WTC11 (cell line): ENCODE data around the gene KRTAP10-3. TPM values are rescaled to one million over a fixed set of nuclear protein-coding genes. Genes with fewer than 3 reads are reported as not detected.

Source experiments
- ATAC-seq: fragments of 200-7000 bp; cut with Tn5 transposase; 2 replicates; pipeline ENCODE4 v1.10.0; 2021; ENCODE audit warnings: mild to moderate bottlenecking, moderate library complexity
- CTCF ChIA-PET: fragments of 300-600 bp; sonication (Branson Sonifier 250); formaldehyde crosslinking; loops from one replicate; lab custom pipeline; 2021; ENCODE audit warnings: antibody characterized with exemption; lab: Charles Lee
- POLR2A ChIA-PET: fragments of 350-600 bp; sonication (Branson Sonifier 250); formaldehyde crosslinking; loops from one replicate; lab custom pipeline; 2021; ENCODE audit warnings: antibody characterized with exemption; lab: Charles Lee
- DNase-seq: peaks from one replicate; pipeline ENCODE4 v3.0.0; 2021; ENCODE audit warnings: low spot score
- H3K27ac Mint-ChIP-seq: 2 replicates; pipeline ENCODE4 v1.8.0; 2021; ENCODE audit warnings: mixed read lengths
- H3K27me3 Mint-ChIP-seq: 2 replicates; pipeline ENCODE4 v1.8.0; 2021; ENCODE audit warnings: low read depth, mild to moderate bottlenecking, moderate library complexity, mixed read lengths
- H3K36me3 Mint-ChIP-seq: 2 replicates; pipeline ENCODE4 v1.8.0; 2021; ENCODE audit warnings: mixed read lengths
- H3K4me1 Mint-ChIP-seq: 2 replicates; pipeline ENCODE4 v1.8.0; 2022; ENCODE audit warnings: mixed read lengths
- H3K4me3 Mint-ChIP-seq: 2 replicates; pipeline ENCODE4 v1.8.0; 2021; ENCODE audit warnings: mild to moderate bottlenecking, moderate library complexity, mixed read lengths
- H3K9me3 Mint-ChIP-seq: 2 replicates; pipeline ENCODE4 v1.8.0; 2021; ENCODE audit warnings: mixed read lengths
- CTCF ChIP-seq: fragments of 200-600 bp; IDR thresholded peaks from 2 replicates; pipeline ENCODE4 v1.8.0; 2022; ENCODE audit warnings: antibody characterized with exemption
- E2F4 ChIP-seq: sonication (generic); formaldehyde crosslinking; IDR thresholded peaks from 2 replicates; pipeline ENCODE4 v1.8.1; 2022; ENCODE audit warnings: low read depth, mild to moderate bottlenecking, moderate library complexity, missing genetic modification reagents, borderline replicate concordance
- E2F5 ChIP-seq: sonication (generic); formaldehyde crosslinking; IDR thresholded peaks from 2 replicates; pipeline ENCODE4 v1.8.1; 2022; ENCODE audit warnings: mild to moderate bottlenecking, moderate library complexity, missing genetic modification reagents
- FOXP1 ChIP-seq: sonication (generic); formaldehyde crosslinking; IDR thresholded peaks from 2 replicates; pipeline ENCODE4 v1.8.0; 2022; ENCODE audit warnings: missing genetic modification reagents, mild to moderate bottlenecking, moderate library complexity, borderline replicate concordance
- HMGXB4 ChIP-seq: sonication (generic); formaldehyde crosslinking; IDR thresholded peaks from 2 replicates; pipeline ENCODE4 v1.8.1; 2023; ENCODE audit warnings: mild to moderate bottlenecking, moderate library complexity, missing genetic modification reagents
- IRF2 ChIP-seq: sonication (generic); formaldehyde crosslinking; IDR thresholded peaks from 2 replicates; pipeline ENCODE4 v1.8.0; 2022; ENCODE audit warnings: low read depth, missing genetic modification reagents, borderline replicate concordance
- MAX ChIP-seq: sonication (generic); formaldehyde crosslinking; IDR thresholded peaks from 2 replicates; pipeline ENCODE4 v1.8.0; 2022; ENCODE audit warnings: mild to moderate bottlenecking, missing genetic modification reagents
- NFATC4 ChIP-seq: fragments of 250-450 bp; sonication (Bioruptor Pico); IDR thresholded peaks from 2 replicates; pipeline ENCODE4 v1.9.0; 2021; ENCODE audit warnings: mild to moderate bottlenecking
- PRDM15 ChIP-seq: sonication (generic); formaldehyde crosslinking; IDR thresholded peaks from 2 replicates; pipeline ENCODE4 v1.8.0; 2022; ENCODE audit warnings: missing genetic modification reagents
- PREB ChIP-seq: sonication (generic); formaldehyde crosslinking; IDR thresholded peaks from 2 replicates; pipeline ENCODE4 v1.8.1; 2022; ENCODE audit warnings: mild to moderate bottlenecking, missing genetic modification reagents, moderate library complexity, borderline replicate concordance
- SP1 ChIP-seq: sonication (generic); formaldehyde crosslinking; conservative IDR thresholded peaks from 2 replicates; pipeline ENCODE4 v1.8.1; 2022; ENCODE audit warnings: missing genetic modification reagents
- TCF7 ChIP-seq: sonication (generic); formaldehyde crosslinking; IDR thresholded peaks from 2 replicates; pipeline ENCODE4 v1.8.0; 2022; ENCODE audit warnings: mild to moderate bottlenecking, low read depth, missing genetic modification reagents, moderate library complexity
- ZNF317 ChIP-seq: sonication (generic); formaldehyde crosslinking; IDR thresholded peaks from 2 replicates; pipeline ENCODE4 v1.8.1; 2023; ENCODE audit warnings: low read depth, mild to moderate bottlenecking, moderate library complexity, missing genetic modification reagents, borderline replicate concordance
- ZNF423 ChIP-seq: fragments of 250-450 bp; sonication (Bioruptor Pico); IDR thresholded peaks from 2 replicates; pipeline ENCODE4 v2.1.2; 2022; ENCODE audit warnings: mild to moderate bottlenecking, moderate library complexity
- total RNA-seq: library from RNA; stranded (reverse); gene quantifications from 3 replicates; pipeline ENCODE4 v1.2.3, GENCODE V29; 2021

The KRTAP10-3 gene
- total RNA-seq, 1 experiment from 2014 or later, result not detected

- peak; percentile 90 for TF ChIP-seq CTCF
- TF ChIP-seq E2F5 (CRISPR knock-in tag), result 0 out of 2 replicates have a peak, but pooled peaks have one; percentile 51
- no peak for TF ChIP-seq ZNF317
- peak; percentile 69; the same call in 1 of the 2 replicates for TF ChIP-seq SP1 (CRISPR knock-in tag)
- TF ChIP-seq HMGXB4, result peak; percentile 77; the same call in 1 of the 2 replicates
Measured at GRCh38 chr21:44510508-44511218, 47.9 kb downstream of the KRTAP10-3 start (continued).

- H3K4me1 Mint-ChIP-seq, result no peaks in the 10 kb centered on the region; the same call in 1 of the 2 replicates
- ATAC-seq, result peak; percentile 20
- no peak for DNase-seq
- peak overlapping the region; percentile 22 for H3K27ac Mint-ChIP-seq
- TF ChIP-seq IRF2 (CRISPR knock-in tag) (no peak), FOXP1 (CRISPR knock-in tag) (0 out of 2 replicates have a peak, but pooled peaks have one; percentile 31), PRDM15 (CRISPR knock-in tag) (no peak), TCF7 (no peak), NFATC4 (CRISPR knock-in tag) (no peak), MAX (no peak), E2F4 (CRISPR knock-in tag) (no peak), PREB (CRISPR knock-in tag) (no peak), ZNF423 (CRISPR knock-in tag) (no peak)
- TF ChIP-seq, all 79 proteins: peak for 1
- Mint-ChIP-seq H3K4me3 (no peak overlapping the region), H3K9me3 (no peaks in the 10 kb centered on the region), H3K36me3 (no peaks in the 10 kb centered on the region), H3K27me3 (no peaks in the 10 kb centered on the region)
- ChIA-PET CTCF (interaction anchor here (0.6 to 4.2 kb wide), 44 partner anchors 9 to 462 kb away, joined by 3 to 53 read pairs (median 5); partner anchors contain the start of genes KRTAP10-4, KRTAP10-6, TSPEAR and UBE2G2), POLR2A (no interaction called here)
Measured at GRCh38 chr21:44510109-44510507, 48.5 kb downstream of the KRTAP10-3 start.
